Ishikawa (cell line): ENCODE results near the gene NYAP1.

ENCODE experiments used
- CREB1 ChIP-seq: IDR thresholded peaks from 2 replicates; pipeline ENCODE4 v1.6.1; 2012; ENCODE audit warnings: low read depth
- EP300 ChIP-seq: IDR thresholded peaks from 2 replicates; pipeline ENCODE4 v1.6.1; 2012; ENCODE audit warnings: borderline replicate concordance
- FOXM1 ChIP-seq: IDR thresholded peaks from 2 replicates; pipeline ENCODE4 v1.6.1; 2012; ENCODE audit warnings: low read depth, borderline replicate concordance
- TEAD4 ChIP-seq: IDR thresholded peaks from 2 replicates; pipeline ENCODE4 v1.6.1; 2012
- TF ChIP-seq, protein P1 (sequence below): IDR thresholded peaks from 2 replicates; pipeline ENCODE4 v1.6.1; 2012; ENCODE audit warnings: low read depth, mild to moderate bottlenecking

DNA sequence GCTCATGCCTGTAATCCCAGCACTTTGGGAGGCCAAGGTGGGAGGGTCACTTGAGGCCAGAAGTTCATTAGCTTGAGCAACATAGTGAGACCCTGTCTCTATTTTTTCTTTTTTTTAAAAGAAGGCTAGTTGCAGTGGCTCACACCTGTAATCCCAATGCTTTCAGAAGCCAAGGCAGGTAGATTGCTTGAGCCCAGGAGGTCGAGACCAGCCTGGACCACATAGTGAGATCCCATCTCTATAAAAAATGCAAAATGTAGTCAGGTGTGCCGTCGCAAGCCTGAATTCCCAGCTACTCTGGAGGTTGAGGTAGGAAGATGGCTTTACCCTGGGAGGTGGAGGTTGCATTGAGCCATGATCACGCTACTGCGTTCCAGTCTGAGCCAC, 7.5 kb downstream of the NYAP1 start:
- no peak for TF ChIP-seq EP300
- TF ChIP-seq, protein P1, sequence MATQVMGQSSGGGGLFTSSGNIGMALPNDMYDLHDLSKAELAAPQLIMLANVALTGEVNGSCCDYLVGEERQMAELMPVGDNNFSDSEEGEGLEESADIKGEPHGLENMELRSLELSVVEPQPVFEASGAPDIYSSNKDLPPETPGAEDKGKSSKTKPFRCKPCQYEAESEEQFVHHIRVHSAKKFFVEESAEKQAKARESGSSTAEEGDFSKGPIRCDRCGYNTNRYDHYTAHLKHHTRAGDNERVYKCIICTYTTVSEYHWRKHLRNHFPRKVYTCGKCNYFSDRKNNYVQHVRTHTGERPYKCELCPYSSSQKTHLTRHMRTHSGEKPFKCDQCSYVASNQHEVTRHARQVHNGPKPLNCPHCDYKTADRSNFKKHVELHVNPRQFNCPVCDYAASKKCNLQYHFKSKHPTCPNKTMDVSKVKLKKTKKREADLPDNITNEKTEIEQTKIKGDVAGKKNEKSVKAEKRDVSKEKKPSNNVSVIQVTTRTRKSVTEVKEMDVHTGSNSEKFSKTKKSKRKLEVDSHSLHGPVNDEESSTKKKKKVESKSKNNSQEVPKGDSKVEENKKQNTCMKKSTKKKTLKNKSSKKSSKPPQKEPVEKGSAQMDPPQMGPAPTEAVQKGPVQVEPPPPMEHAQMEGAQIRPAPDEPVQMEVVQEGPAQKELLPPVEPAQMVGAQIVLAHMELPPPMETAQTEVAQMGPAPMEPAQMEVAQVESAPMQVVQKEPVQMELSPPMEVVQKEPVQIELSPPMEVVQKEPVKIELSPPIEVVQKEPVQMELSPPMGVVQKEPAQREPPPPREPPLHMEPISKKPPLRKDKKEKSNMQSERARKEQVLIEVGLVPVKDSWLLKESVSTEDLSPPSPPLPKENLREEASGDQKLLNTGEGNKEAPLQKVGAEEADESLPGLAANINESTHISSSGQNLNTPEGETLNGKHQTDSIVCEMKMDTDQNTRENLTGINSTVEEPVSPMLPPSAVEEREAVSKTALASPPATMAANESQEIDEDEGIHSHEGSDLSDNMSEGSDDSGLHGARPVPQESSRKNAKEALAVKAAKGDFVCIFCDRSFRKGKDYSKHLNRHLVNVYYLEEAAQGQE: no peak
- TF ChIP-seq CREB1: no peak
- TF ChIP-seq TEAD4: no peak
- no peak for TF ChIP-seq FOXM1
